HG03064 (cell line): ENCODE measurements around the gene UBAP1L.
"Not testable (repeated sequence)": the region's sequence is repeated elsewhere in the genome, so short reads cannot be mapped to it uniquely, and the experiment has no call there.

Experiments
- ATAC-seq: cut with Tn5 transposase; IDR thresholded peaks from one replicate; pipeline ENCODE4 v1.9.1; 2021; ENCODE audit warnings: low read depth; ENCODE audit not compliant: unreplicated experiment

UBAP1L gene

GRCh38 chr15:65050270-65050669 is 64.7 kb downstream of the UBAP1L start:
- no peak for ATAC-seq

- peak; percentile 68 for ATAC-seq
These were observed 65.6 kb downstream of the UBAP1L start for GRCh38 chr15:65049418-65049840.

GRCh38 chr15:65048241-65048640 is 66.8 kb downstream of the UBAP1L start:
- ATAC-seq: no peak

- no peak for ATAC-seq
These were observed 70.1 kb downstream of the UBAP1L start, which contains the start of gene SLC51B for GRCh38 chr15:65044724-65045481. Gene SLC51B, plus strand, starts transcription at chr15:65045387. Its CDS starts 4,618 bp downstream, at chr15:65050005.

GRCh38 chr15:65044218-65044617 is 70.8 kb downstream of the UBAP1L start:
- not testable (repeated sequence) for ATAC-seq

- ATAC-seq: no peak
These were observed 72.1 kb downstream of the UBAP1L start for GRCh38 chr15:65042776-65043327.
